IMR-90 (cell line): ENCODE measurements around the gene ASL. TPM values are rescaled to one million over a fixed set of nuclear protein-coding genes. Genes with fewer than 3 reads are reported as not detected.
"Not testable (repeated sequence)": the region's sequence is repeated elsewhere in the genome, so short reads cannot be mapped to it uniquely, and the experiment has no call there.

Experiments
- ATAC-seq: fragments of 200-7000 bp; cut with Tn5 transposase; 2 replicates; pipeline ENCODE4 v1.9.1; 2020; ENCODE audit warnings: low read depth, mild to moderate bottlenecking, moderate library complexity
- BruUV-seq: library from RNA; stranded (reverse); fragments of 400-500 nt; replicated peaks from 2 replicates; lab custom pipeline; 2021; lab: Mats Ljungman, UMichigan
- CTCF ChIA-PET: fragments of 300-600 bp; formaldehyde crosslinking; extraction: SDS; loops from one replicate; lab custom pipeline; 2021; ENCODE audit warnings: antibody characterized with exemption; lab: Yijun Ruan, JAX
- POLR2A ChIA-PET: fragments of 300-600 bp; sonication (Branson Sonifier 250); formaldehyde crosslinking; loops from one replicate; lab custom pipeline; 2022; ENCODE audit warnings: antibody characterized with exemption; ENCODE audit not compliant: unreplicated experiment; lab: Charles Lee
- DNase-seq: peaks from one replicate; pipeline ENCODE4 v3.0.0; 2013
- H2AFZ ChIP-seq: replicated peaks from 2 replicates; pipeline ENCODE3; 2013; ENCODE audit warnings: low read length, mild to moderate bottlenecking; ENCODE audit not compliant: poor library complexity
- H2AK5ac ChIP-seq: 2 replicates; pipeline ENCODE4 v1.6.1; 2013; ENCODE audit warnings: low read depth, low read length, inconsistent platforms
- H2AK9ac ChIP-seq: replicated peaks from 2 replicates; pipeline ENCODE3; 2013; ENCODE audit warnings: mild to moderate bottlenecking, low read depth, low read length, moderate library complexity; ENCODE audit not compliant: poor library complexity
- H2BK120ac ChIP-seq: 2 replicates; pipeline ENCODE4 v1.6.1; 2013; ENCODE audit warnings: low read depth, low read length, inconsistent platforms
- H2BK15ac ChIP-seq: 3 replicates; pipeline ENCODE4 v1.6.1; 2013; ENCODE audit warnings: low read depth, low read length, inconsistent platforms
- H2BK20ac ChIP-seq: 2 replicates; pipeline ENCODE4 v1.6.1; 2013; ENCODE audit warnings: low read depth, mild to moderate bottlenecking, inconsistent platforms, low read length, moderate library complexity
- H2BK5ac ChIP-seq: 2 replicates; pipeline ENCODE4 v1.6.1; 2013; ENCODE audit warnings: mild to moderate bottlenecking, low read depth, low read length, inconsistent platforms; ENCODE audit not compliant: poor library complexity, severe bottlenecking
- H3K14ac ChIP-seq: replicated peaks from 2 replicates; pipeline ENCODE4 v1.6.1; 2013; ENCODE audit warnings: low read depth, low read length, inconsistent platforms
- H3K18ac ChIP-seq: 2 replicates; pipeline ENCODE4 v1.6.1; 2013; ENCODE audit warnings: low read depth, low read length, control low read depth
- H3K23ac ChIP-seq: 2 replicates; pipeline ENCODE4 v1.6.1; 2013; ENCODE audit warnings: low read depth, low read length, inconsistent platforms
- H3K27ac ChIP-seq: 2 replicates; pipeline ENCODE4 v1.5.1; 2013; ENCODE audit warnings: mild to moderate bottlenecking, control low read depth, low read length; ENCODE audit not compliant: insufficient read depth
- H3K27me3 ChIP-seq: 2 replicates; pipeline ENCODE4 v1.6.1; 2013; ENCODE audit warnings: low read length; ENCODE audit not compliant: control insufficient read depth, insufficient read depth
- H3K36me3 ChIP-seq: 2 replicates; pipeline ENCODE4 v1.6.1; 2013; ENCODE audit warnings: low read length, mixed read lengths; ENCODE audit not compliant: control insufficient read depth, insufficient read depth
- H3K4ac ChIP-seq: 2 replicates; pipeline ENCODE4 v1.6.1; 2013; ENCODE audit warnings: low read depth, low read length, inconsistent platforms
- H3K4me1 ChIP-seq: 2 replicates; pipeline ENCODE4 v1.6.1; 2013; ENCODE audit warnings: low read length, mixed read lengths; ENCODE audit not compliant: control insufficient read depth, insufficient read depth
- H3K4me2 ChIP-seq: 2 replicates; pipeline ENCODE4 v1.6.1; 2013; ENCODE audit warnings: low read depth, mild to moderate bottlenecking, control low read depth, low read length, moderate library complexity
- H3K4me3 ChIP-seq: 2 replicates; pipeline ENCODE4 v1.5.1; 2013; ENCODE audit warnings: low read depth, mild to moderate bottlenecking, control low read depth, low read length, moderate library complexity; ENCODE audit not compliant: insufficient read depth
- H3K56ac ChIP-seq: 2 replicates; pipeline ENCODE4 v1.6.1; 2013; ENCODE audit warnings: low read length, inconsistent platforms; ENCODE audit not compliant: insufficient read depth; ENCODE audit errors: extremely low read depth
- H3K79me1 ChIP-seq, 2 experiments: 2 replicates each; pipeline ENCODE4 v1.6.1; 2013; ENCODE audit warnings: low read length in 2 of 2, inconsistent platforms in 1 of 2, low read depth in 1 of 2
- H3K9ac ChIP-seq: 2 replicates; pipeline ENCODE4 v1.6.1; 2013; ENCODE audit warnings: low read depth, low read length, control low read depth
- H3K9me1 ChIP-seq: 2 replicates; pipeline ENCODE4 v1.6.1; 2013; ENCODE audit warnings: low read length, inconsistent platforms; ENCODE audit not compliant: insufficient read depth
- H3K9me3 ChIP-seq: 2 replicates; pipeline ENCODE4 v1.6.1; 2013; ENCODE audit warnings: low read length; ENCODE audit not compliant: control insufficient read depth, insufficient read depth
- H4K20me1 ChIP-seq: 2 replicates; pipeline ENCODE4 v1.6.1; 2013; ENCODE audit warnings: low read length, inconsistent platforms; ENCODE audit not compliant: insufficient read depth
- H4K5ac ChIP-seq: 2 replicates; pipeline ENCODE4 v1.6.1; 2013; ENCODE audit warnings: mild to moderate bottlenecking, low read depth, low read length, control low read depth
- H4K8ac ChIP-seq, 2 experiments: 2 replicates each; pipeline ENCODE4 v1.6.1; 2013; ENCODE audit warnings: low read depth in 2 of 2, low read length in 2 of 2, control low read depth in 1 of 2, inconsistent platforms in 1 of 2
- H4K91ac ChIP-seq: 2 replicates; pipeline ENCODE4 v1.6.1; 2013; ENCODE audit warnings: low read depth, low read length, inconsistent platforms; ENCODE audit not compliant: insufficient read depth
- CEBPB ChIP-seq: IDR thresholded peaks from 2 replicates; pipeline ENCODE4 v1.6.1; 2012; ENCODE audit warnings: low read depth, low read length, improper control_type of control experiment
- FOS ChIP-seq: fragments of 150-350 bp; IDR thresholded peaks from 2 replicates; pipeline ENCODE4 v1.6.1; 2016; ENCODE audit warnings: low read depth, low read length
- NFE2L2 ChIP-seq: fragments of 150-350 bp; IDR thresholded peaks from 2 replicates; pipeline ENCODE4 v1.6.1; 2016; ENCODE audit warnings: low read depth, mild to moderate bottlenecking, low read length
- SMC3 ChIP-seq: fragments of 150-350 bp; IDR thresholded peaks from 2 replicates; pipeline ENCODE4 v1.6.1; 2016; ENCODE audit warnings: low read depth, mild to moderate bottlenecking, antibody characterized with exemption, low read length, moderate library complexity
- WGBS, 2 experiments: methylation state at CpG; one replicate each; pipeline versions ENCODE4 v1.1.5 to v1.1.7; 2013; ENCODE audit warnings: missing lambda C conversion rate in 2 of 2; ENCODE audit not compliant: insufficient read length in 1 of 2; ENCODE audit errors: extremely low coverage in 2 of 2; 5-methylcytosine and 5-hydroxymethylcytosine counted together
- dilution Hi-C: fragments of 300-500 bp; cut with HindIII; formaldehyde crosslinking; loops from one replicate; pipeline ENCODE4 v1.14.3; 2018; ENCODE audit warnings: low sequenced_read_pairs; ENCODE audit not compliant: unreplicated experiment
- in situ Hi-C: fragments of 300-500 bp; cut with MboI; formaldehyde crosslinking; loops from 3 replicates; pipeline ENCODE4 v1.14.3; 2019; ENCODE audit warnings: low sequenced_read_pairs, inconsistent platforms, mixed read lengths
- intact Hi-C: fragments of 100-400 bp; cut with micrococcal nuclease; formaldehyde crosslinking; loops from 2 replicates; pipeline ENCODE4 v1.10.0; 2022
- polyA plus RNA-seq, 3 experiments: library from polyadenylated mRNA; depleted of rRNA; stranded (reverse); fragments of >200 nt; gene quantifications; 2 replicates each; pipeline ENCODE4 v1.2.3, GENCODE V29; 2012; ENCODE audit warnings: low replicate concordance in 1 of 3
- total RNA-seq: library from RNA; depleted of rRNA; stranded (reverse); fragments of >200 nt; gene quantifications from 2 replicates; pipeline ENCODE4 v1.2.3, GENCODE V29; 2012

ASL gene
- total and polyA plus RNA-seq, 2 of the 4 experiments (the other 2 are of a cell fraction) = 49.0 to 50.0 TPM

DNA sequence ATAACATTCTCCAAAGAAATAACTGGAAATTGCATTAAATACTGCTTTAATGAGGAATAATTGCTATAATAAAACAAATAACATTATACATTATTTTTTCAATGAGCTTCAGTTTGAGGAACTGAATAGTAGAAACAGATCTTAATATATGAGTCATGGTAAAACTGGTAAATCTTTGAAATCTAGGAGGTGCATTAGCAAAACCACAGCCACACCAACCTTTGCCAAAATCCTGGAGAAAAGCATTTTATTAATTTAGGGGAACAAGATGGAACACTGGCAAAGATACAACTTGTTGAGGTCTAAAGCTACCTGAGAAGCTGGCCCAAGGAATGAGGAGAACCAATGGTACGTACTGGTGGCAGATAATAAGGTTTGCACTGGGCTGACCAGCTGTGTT, 5.4 kb upstream of the ASL start:
- Histone ChIP-seq H3K4me2 (no peak overlapping the region), H4K8ac (no peak overlapping the region), H4K91ac (no peak overlapping the region), H3K14ac (no peak overlapping the region), H3K4me1 (no peaks in the 10 kb centered on the region), H3K56ac (no peak overlapping the region), H3K27me3 (no peaks in the 10 kb centered on the region), H2BK5ac (no peak overlapping the region), H2AK5ac (no peak overlapping the region), H2BK15ac (no peak overlapping the region), H2BK20ac (no peak overlapping the region), H3K23ac (no peak overlapping the region), H4K20me1 (no peaks in the 10 kb centered on the region), H3K79me1 (no peaks in the 10 kb centered on the region), H3K9me1 (peaks cover 1% of the 10 kb centered on the region; the same call in 1 of the 2 replicates), H3K27ac (no peak overlapping the region), H2AFZ (no peak overlapping the region), H4K5ac (no peak overlapping the region), H3K36me3 (no peaks in the 10 kb centered on the region), H3K9ac (no peak overlapping the region), H2BK120ac (no peak overlapping the region), H2AK9ac (no peak overlapping the region), H3K9me3 (no peaks in the 10 kb centered on the region; the same call in 1 of the 2 replicates), H3K4ac (no peak overlapping the region), H3K18ac (no peak overlapping the region), H3K4me3 (no peak overlapping the region)
- DNase-seq = no peak
- in situ Hi-C loops (no loop called here), intact Hi-C loops (no loop called here), dilution Hi-C loops (no loop called here)
- 83% methylated on average over 1 of the region's 1 CpG; no CpG with 5 or more reads in 1 of the 2 experiments for WGBS, 2 experiments
- no TSS peak for BruUV-seq
- no peak for TF ChIP-seq NFE2L2
- TF ChIP-seq CEBPB = no peak
- no peak for TF ChIP-seq FOS
- TF ChIP-seq SMC3 = no peak
- ATAC-seq = no peak
- POLR2A ChIA-PET = no interaction called here
- CTCF ChIA-PET = no interaction called here

DNA sequence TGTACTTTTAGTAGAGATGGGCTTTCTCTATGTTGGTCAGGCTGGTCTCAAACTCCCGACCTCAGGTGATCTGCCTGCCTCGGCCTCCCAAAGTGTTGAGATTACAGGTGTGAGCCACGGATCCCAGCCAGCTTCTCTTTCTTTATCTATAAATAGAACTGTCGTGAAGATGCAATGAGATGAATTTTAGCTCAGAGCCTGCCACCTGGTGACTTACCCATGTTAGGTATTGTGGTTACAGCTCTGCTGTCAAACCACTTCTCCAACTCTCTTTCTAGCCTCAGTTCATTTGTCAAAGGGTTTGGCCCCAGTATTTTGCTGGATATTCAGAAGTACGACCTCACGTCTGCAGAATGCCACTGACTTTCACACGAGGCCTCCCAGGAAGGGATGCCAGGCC, 3.4 kb upstream of the ASL start:
- dilution Hi-C loops, H2BK15ac ChIP-seq, H3K4me1 ChIP-seq, H4K8ac ChIP-seq, DNase-seq, H3K36me3 ChIP-seq, H3K27ac ChIP-seq, H3K4me2 ChIP-seq, H3K27me3 ChIP-seq, ATAC-seq, H3K9me3 ChIP-seq, H3K18ac ChIP-seq, H3K9me1 ChIP-seq, H2BK5ac ChIP-seq, H4K5ac ChIP-seq, H4K20me1 ChIP-seq, H3K56ac ChIP-seq, in situ Hi-C loops, H3K4me3 ChIP-seq, H2AK5ac ChIP-seq, H2BK120ac ChIP-seq, H4K91ac ChIP-seq, H2AFZ ChIP-seq, H2BK20ac ChIP-seq, H3K14ac ChIP-seq, H3K4ac ChIP-seq, H3K9ac ChIP-seq, BruUV-seq, intact Hi-C loops, H2AK9ac ChIP-seq, H3K23ac ChIP-seq, CTCF ChIA-PET: not testable (repeated sequence)
- POLR2A ChIA-PET = interaction anchor here (0.5 kb wide), 1 partner anchor 9 kb away, joined by 3 read pairs; no protein-coding TSS in a partner anchor
- peaks cover 12 to 15% of the 10 kb centered on the region in 2 experiments for H3K79me1 ChIP-seq
- 83% methylated on average over 2 of the region's 7 CpGs; no CpG with 5 or more reads in 1 of the 2 experiments for WGBS, 2 experiments
